GM06990 (cell line): Measurements from ENCODE around the gene TMEM132E.

Experiments used
- DNase-seq: peaks from one replicate; pipeline ENCODE4 v3.0.0-alpha.2; 2011; ENCODE audit not compliant: insufficient read length; ENCODE audit errors: extremely low read depth
- H3K27me3 ChIP-seq: replicated peaks from 2 replicates; pipeline ENCODE4 v1.6.0; 2011; ENCODE audit warnings: low read length; ENCODE audit not compliant: control insufficient read depth, insufficient read depth
- H3K36me3 ChIP-seq: 2 replicates; pipeline ENCODE4 v1.5.1; 2011; ENCODE audit warnings: low read length; ENCODE audit not compliant: control insufficient read depth, insufficient read depth
- H3K4me3 ChIP-seq: replicated peaks from 2 replicates; pipeline ENCODE4 v1.5.1; 2011; ENCODE audit warnings: low read depth, mild to moderate bottlenecking, control low read depth, low read length
- CTCF ChIP-seq: IDR thresholded peaks from 2 replicates; pipeline ENCODE4 v1.5.1; 2011; ENCODE audit warnings: low read length, control low read depth, mild to moderate bottlenecking, inconsistent platforms; ENCODE audit not compliant: insufficient read depth, poor library complexity, severe bottlenecking

TMEM132E gene

GRCh38 chr17:34598161-34598776 lies 18.9 kb downstream of the TMEM132E start:
- no peak for DNase-seq
- H3K36me3 ChIP-seq, result no peaks in the 10 kb centered on the region
- no peak overlapping the region for H3K4me3 ChIP-seq
- H3K27me3 ChIP-seq, result no peaks in the 10 kb centered on the region; the same call in 1 of the 2 replicates
- no peak for TF ChIP-seq CTCF

- DNase-seq, result no peak
- Histone ChIP-seq H3K36me3 (no peaks in the 10 kb centered on the region), H3K27me3 (no peaks in the 10 kb centered on the region; the same call in 1 of the 2 replicates), H3K4me3 (no peak overlapping the region)
- TF ChIP-seq CTCF, result no peak
Observed at GRCh38 chr17:34601416-34601815, 22.0 kb downstream of the TMEM132E start.

- no peak overlapping the region for H3K4me3 ChIP-seq
- H3K27me3 ChIP-seq, result peaks cover 1% of the 10 kb centered on the region
- no peaks in the 10 kb centered on the region for H3K36me3 ChIP-seq
- no peak for DNase-seq
- no peak for TF ChIP-seq CTCF
Observed at GRCh38 chr17:34603974-34604373, 24.6 kb downstream of the TMEM132E start.

GRCh38 chr17:34606763-34607162 lies 27.4 kb downstream of the TMEM132E start:
- no peak for TF ChIP-seq CTCF
- no peaks in the 10 kb centered on the region for H3K36me3 ChIP-seq
- no peak overlapping the region for H3K4me3 ChIP-seq
- DNase-seq, result no peak
- peaks cover 3% of the 10 kb centered on the region for H3K27me3 ChIP-seq

GRCh38 chr17:34607917-34608316 lies 28.5 kb downstream of the TMEM132E start:
- no peak overlapping the region for H3K4me3 ChIP-seq
- no peak for DNase-seq
- peaks cover 3% of the 10 kb centered on the region for H3K27me3 ChIP-seq
- H3K36me3 ChIP-seq, result no peaks in the 10 kb centered on the region
- TF ChIP-seq CTCF, result no peak

- TF ChIP-seq CTCF, result no peak
- Histone ChIP-seq H3K4me3 (no peak overlapping the region), H3K36me3 (no peaks in the 10 kb centered on the region), H3K27me3 (peaks cover 3% of the 10 kb centered on the region)
- DNase-seq, result no peak
Observed at GRCh38 chr17:34609210-34609609, 29.8 kb downstream of the TMEM132E start.
